Calu3 (cell line): ENCODE results near the gene IFNE. TPM values are rescaled to one million over a fixed set of nuclear protein-coding genes. Genes with fewer than 3 reads are reported as not detected.
A peak's percentile ranks its signal among the peaks of the same experiment; 100 is the strongest.

ENCODE experiments used
- Bru-seq: library from RNA; stranded (reverse); fragments of 400-500 nt; gene quantifications from one replicate; lab custom pipeline; 2021; lab: Mats Ljungman, UMichigan
- BruChase-seq, 2 experiments: library from RNA; stranded (reverse); fragments of 400-500 nt; gene quantifications; one replicate each; lab custom pipeline; 2021; lab: Mats Ljungman, UMichigan
- BruUV-seq: library from RNA; stranded (reverse); fragments of 400-500 nt; replicated peaks from 2 replicates; lab custom pipeline; 2021; lab: Mats Ljungman, UMichigan
- CTCF ChIA-PET: fragments of 300-600 bp; sonication (Branson Sonifier 250); formaldehyde crosslinking; loops from one replicate; lab custom pipeline; 2022; ENCODE audit warnings: antibody characterized with exemption; lab: Charles Lee
- DNase-seq: peaks from one replicate; pipeline ENCODE4 v3.0.0; 2022
- H3K27ac Mint-ChIP-seq: one replicate; pipeline ENCODE4 v1.8.0; 2022; ENCODE audit warnings: mixed read lengths; ENCODE audit not compliant: unreplicated experiment
- H3K27me3 Mint-ChIP-seq: one replicate; pipeline ENCODE4 v1.8.0; 2022; ENCODE audit warnings: mixed read lengths; ENCODE audit not compliant: unreplicated experiment
- H3K36me3 Mint-ChIP-seq: one replicate; pipeline ENCODE4 v1.8.0; 2022; ENCODE audit warnings: mild to moderate bottlenecking, moderate library complexity, mixed read lengths; ENCODE audit not compliant: insufficient read depth, unreplicated experiment
- H3K4me1 Mint-ChIP-seq: one replicate; pipeline ENCODE4 v1.8.0; 2022; ENCODE audit warnings: mild to moderate bottlenecking, low read depth, mixed read lengths; ENCODE audit not compliant: unreplicated experiment
- H3K4me3 Mint-ChIP-seq: one replicate; pipeline ENCODE4 v1.8.0; 2022; ENCODE audit warnings: mild to moderate bottlenecking, low read depth, moderate library complexity, mixed read lengths; ENCODE audit not compliant: unreplicated experiment
- H3K9me3 Mint-ChIP-seq: one replicate; pipeline ENCODE4 v1.8.0; 2022; ENCODE audit warnings: low read depth, mixed read lengths; ENCODE audit not compliant: unreplicated experiment
- intact Hi-C: fragments of 100-400 bp; cut with micrococcal nuclease; formaldehyde crosslinking; loops from one replicate; pipeline ENCODE4 v1.10.0; 2022; ENCODE audit not compliant: unreplicated experiment
- long read RNA-seq: library from polyadenylated mRNA; stranded (forward); transcript quantifications from one replicate; pipeline ENCODE4 v2.0.0, GENCODE V29; 2022
- total RNA-seq: library from RNA; stranded (reverse); gene quantifications from 2 replicates; pipeline ENCODE4 v1.2.3, GENCODE V29; 2022
- TF ChIP-seq, protein P1 (sequence below): fragments of 200-600 bp; IDR thresholded peaks from one replicate; pipeline ENCODE4 v1.8.0; 2022; ENCODE audit warnings: antibody characterized with exemption; ENCODE audit not compliant: unreplicated experiment

Gene IFNE, protein sequence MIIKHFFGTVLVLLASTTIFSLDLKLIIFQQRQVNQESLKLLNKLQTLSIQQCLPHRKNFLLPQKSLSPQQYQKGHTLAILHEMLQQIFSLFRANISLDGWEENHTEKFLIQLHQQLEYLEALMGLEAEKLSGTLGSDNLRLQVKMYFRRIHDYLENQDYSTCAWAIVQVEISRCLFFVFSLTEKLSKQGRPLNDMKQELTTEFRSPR
- total RNA-seq: 8.3 and 8.4 TPM in 2 replicates
- percentile 93 among the genes with signal in this experiment for Bru-seq, nascent RNA
- BruChase-seq, experiment 1, labeled RNA remaining after a 6-hour chase: percentile 90 among the genes with signal in this experiment
- percentile 91 among the genes with signal in this experiment for BruChase-seq, experiment 2, labeled RNA remaining after a 2-hour chase
- long read RNA-seq, partial matches to known transcripts: 0 of 1 reads
- long read RNA-seq, other reads (novel, unspliced or antisense): 0 of 1 reads

DNA sequence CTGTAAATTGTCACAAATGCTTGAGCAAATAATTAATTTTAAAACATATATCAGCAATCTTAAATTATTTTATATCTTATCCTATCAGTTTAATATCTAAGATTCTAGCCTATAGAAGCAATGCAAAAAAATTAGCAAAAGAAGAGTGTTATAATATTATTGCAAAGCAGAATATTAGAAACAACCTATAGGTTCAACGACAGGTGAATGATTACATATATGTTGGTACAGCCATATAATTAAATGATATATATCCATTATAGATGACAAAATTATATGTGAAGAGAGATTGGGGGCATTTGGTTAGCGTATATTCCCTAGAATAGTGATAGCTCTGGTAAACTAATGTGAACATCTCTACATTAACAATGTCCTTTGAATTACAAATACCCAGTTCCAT is at the start of gene IFNE:
TSS of gene IFNE (minus strand) at position 101 of the 400 bp plus-strand sequence. CDS start 619 bp downstream, outside the sequence.
- no TSS peak for BruUV-seq
- H3K27ac Mint-ChIP-seq: no peak within 1 kb of the TSS
- TF ChIP-seq, protein P1, sequence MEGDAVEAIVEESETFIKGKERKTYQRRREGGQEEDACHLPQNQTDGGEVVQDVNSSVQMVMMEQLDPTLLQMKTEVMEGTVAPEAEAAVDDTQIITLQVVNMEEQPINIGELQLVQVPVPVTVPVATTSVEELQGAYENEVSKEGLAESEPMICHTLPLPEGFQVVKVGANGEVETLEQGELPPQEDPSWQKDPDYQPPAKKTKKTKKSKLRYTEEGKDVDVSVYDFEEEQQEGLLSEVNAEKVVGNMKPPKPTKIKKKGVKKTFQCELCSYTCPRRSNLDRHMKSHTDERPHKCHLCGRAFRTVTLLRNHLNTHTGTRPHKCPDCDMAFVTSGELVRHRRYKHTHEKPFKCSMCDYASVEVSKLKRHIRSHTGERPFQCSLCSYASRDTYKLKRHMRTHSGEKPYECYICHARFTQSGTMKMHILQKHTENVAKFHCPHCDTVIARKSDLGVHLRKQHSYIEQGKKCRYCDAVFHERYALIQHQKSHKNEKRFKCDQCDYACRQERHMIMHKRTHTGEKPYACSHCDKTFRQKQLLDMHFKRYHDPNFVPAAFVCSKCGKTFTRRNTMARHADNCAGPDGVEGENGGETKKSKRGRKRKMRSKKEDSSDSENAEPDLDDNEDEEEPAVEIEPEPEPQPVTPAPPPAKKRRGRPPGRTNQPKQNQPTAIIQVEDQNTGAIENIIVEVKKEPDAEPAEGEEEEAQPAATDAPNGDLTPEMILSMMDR: no peak
- CTCF ChIA-PET: no interaction called here
- no peaks in the 10 kb centered on the region for H3K4me1 Mint-ChIP-seq
- no peak within 1 kb of the TSS for H3K4me3 Mint-ChIP-seq
- no peaks in the 10 kb centered on the region for H3K9me3 Mint-ChIP-seq
- peaks cover 10% of the 10 kb centered on the region for H3K36me3 Mint-ChIP-seq
- no peak for DNase-seq
- intact Hi-C loops: no loop called here
- H3K27me3 Mint-ChIP-seq: no peaks in the 10 kb centered on the region

DNA sequence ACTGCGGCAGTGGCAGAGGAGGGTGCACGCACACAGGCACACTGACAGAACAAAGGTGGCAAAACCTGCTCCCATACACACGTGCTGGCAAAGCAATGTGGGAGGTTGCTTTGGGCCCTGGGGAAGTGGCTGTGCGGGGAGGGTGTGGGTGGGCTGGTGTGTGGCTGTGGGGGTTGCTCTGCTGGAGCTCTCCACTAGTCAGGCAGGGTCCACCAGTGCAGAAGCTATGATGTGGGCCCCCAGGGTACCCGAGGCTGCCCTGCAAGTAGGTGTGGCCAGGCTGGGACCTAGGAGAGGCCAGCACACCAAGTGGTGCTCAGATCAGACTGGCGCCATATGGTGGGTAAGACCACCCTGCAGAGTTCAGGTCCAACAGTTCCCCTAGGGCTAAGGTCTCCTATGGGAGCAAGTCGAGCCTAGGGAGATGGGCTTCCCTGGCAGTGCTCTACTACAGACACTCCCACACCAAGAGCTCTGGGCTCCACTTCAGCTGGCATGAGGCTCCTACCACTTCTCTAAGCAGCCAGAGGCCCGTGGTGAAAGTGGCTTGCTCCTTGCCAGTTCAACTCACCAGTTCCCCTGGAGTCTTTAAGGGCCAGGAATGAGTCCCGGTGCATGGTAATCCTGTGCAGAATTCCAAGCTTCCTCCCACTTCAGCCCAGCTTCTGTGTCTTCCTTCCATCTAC is 46.2 kb upstream of the IFNE start:
- TF ChIP-seq, protein P1: no peak
- H3K27ac Mint-ChIP-seq: no peak overlapping the region
- no peaks in the 10 kb centered on the region for H3K27me3 Mint-ChIP-seq
- no peak for DNase-seq
- BruUV-seq: no TSS peak
- H3K4me1 Mint-ChIP-seq: no peaks in the 10 kb centered on the region
- peaks cover 9% of the 10 kb centered on the region for H3K9me3 Mint-ChIP-seq
- intact Hi-C loops: no loop called here
- CTCF ChIA-PET: no interaction called here
- H3K36me3 Mint-ChIP-seq: peaks cover 91% of the 10 kb centered on the region
- no peak overlapping the region for H3K4me3 Mint-ChIP-seq

DNA sequence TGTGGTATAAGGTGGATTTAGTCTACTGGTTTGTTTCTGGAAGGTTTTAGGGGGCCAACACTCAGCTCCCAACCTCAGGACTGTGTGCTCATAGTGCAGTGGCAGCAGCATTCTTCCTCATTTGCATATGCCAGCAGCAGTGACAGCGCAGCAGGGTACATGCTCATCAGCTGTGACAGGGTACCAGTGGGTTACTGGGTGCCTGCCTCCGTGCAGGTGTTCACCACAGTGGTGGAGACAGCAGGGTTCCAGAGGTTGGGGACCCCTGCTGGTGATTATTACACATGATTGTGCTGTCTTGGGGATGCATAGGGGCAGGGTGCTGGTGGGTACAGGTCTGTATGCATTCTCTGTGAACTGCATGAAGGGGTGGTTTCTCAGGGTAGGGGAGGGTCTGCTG is 45.5 kb upstream of the IFNE start:
- H3K27ac Mint-ChIP-seq: peak overlapping the region; percentile 83
- H3K9me3 Mint-ChIP-seq: peaks cover 9% of the 10 kb centered on the region
- H3K4me1 Mint-ChIP-seq: no peaks in the 10 kb centered on the region
- no TSS peak for BruUV-seq
- no peak overlapping the region for H3K4me3 Mint-ChIP-seq
- CTCF ChIA-PET: no interaction called here
- peaks cover 90% of the 10 kb centered on the region for H3K36me3 Mint-ChIP-seq
- intact Hi-C loops: no loop called here
- no peak for DNase-seq
- no peaks in the 10 kb centered on the region for H3K27me3 Mint-ChIP-seq
- TF ChIP-seq, protein P1: no peak

DNA sequence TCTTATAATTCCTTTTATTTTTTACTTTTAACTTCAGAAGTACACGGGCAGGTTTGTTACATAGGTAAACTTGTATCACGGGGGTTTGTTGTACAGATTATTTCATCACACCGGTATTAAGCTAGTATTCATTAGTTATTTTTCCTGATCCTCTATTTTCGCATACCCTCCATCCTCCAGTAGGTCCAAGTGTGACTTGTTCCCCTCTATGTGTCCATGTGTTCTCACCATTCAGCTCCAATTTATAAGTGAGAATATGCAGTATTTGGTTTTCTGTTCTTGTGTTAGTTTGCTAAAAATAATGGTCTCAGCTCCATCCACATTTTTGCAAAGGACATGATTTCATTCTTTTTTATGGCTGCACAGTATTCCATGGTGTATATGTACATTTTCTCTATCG is 43.1 kb upstream of the IFNE start:
- Mint-ChIP-seq H3K36me3 (peaks cover 75% of the 10 kb centered on the region), H3K9me3 (peaks cover 12% of the 10 kb centered on the region), H3K27me3 (no peaks in the 10 kb centered on the region), H3K27ac (peak overlapping the region; percentile 12), H3K4me3 (no peak overlapping the region), H3K4me1 (peaks cover 17% of the 10 kb centered on the region)
- TF ChIP-seq, protein P1: no peak
- CTCF ChIA-PET: no interaction called here
- DNase-seq: no peak
- intact Hi-C loops: no loop called here
- no TSS peak for BruUV-seq
